ENCODE data around the gene CCDC70. TPM values are rescaled to one million over a fixed set of nuclear protein-coding genes. Genes with fewer than 3 reads are reported as not detected.
A peak's percentile ranks its signal among the peaks of the same experiment; 100 is the strongest.
"Not testable (repeated sequence)": the region's sequence is repeated elsewhere in the genome, so short reads cannot be mapped to it uniquely, and the experiment has no call there.

Gene CCDC70
- total and polyA plus RNA-seq, 9 donors: not detected

GRCh38 chr13:51906581-51906980, 44.8 kb downstream of the CCDC70 start:
- no peak for TF ChIP-seq POLR2A (IDR thresholded peaks at IDR 0.05)
- no peak for TF ChIP-seq EP300 (IDR thresholded peaks at IDR 0.05)
- no peak for TF ChIP-seq CTCF (IDR thresholded peaks at IDR 0.05)
- intact Hi-C loops (cut with DNase I): no loop called here

GRCh38 chr13:51907040-51907732, 45.4 kb downstream of the CCDC70 start:
- TF ChIP-seq EP300 (IDR thresholded peaks at IDR 0.05) (no peak), POLR2A (IDR thresholded peaks at IDR 0.05) (no peak), CTCF (IDR thresholded peaks at IDR 0.05) (no peak)
- DNase-seq: no peak
- no peaks in the 10 kb centered on the region for H3K36me3 ChIP-seq
- no peak overlapping the region for H3K4me3 ChIP-seq
- intact Hi-C loops (cut with DNase I): no loop called here
- 62 to 77% (median 65%) methylated on average over 8 of the region's 8 CpGs for WGBS, 3 donors
- no peaks in the 10 kb centered on the region for H3K9me3 ChIP-seq
- peaks cover 7% of the 10 kb centered on the region for H3K4me1 ChIP-seq (ENCODE audit: insufficient read depth)
- no peak overlapping the region for H3K27ac ChIP-seq
- no peaks in the 10 kb centered on the region for H3K27me3 ChIP-seq

More at GRCh38 chr13:51906581-51906980, 44.8 kb downstream of the CCDC70 start:
- Histone ChIP-seq H3K4me3 (no peak overlapping the region), H3K27me3 (no peaks in the 10 kb centered on the region), H3K27ac (no peak overlapping the region), H3K9me3 (no peaks in the 10 kb centered on the region), H3K36me3 (no peaks in the 10 kb centered on the region), H3K4me1 (ENCODE audit: insufficient read depth) (peaks cover 7% of the 10 kb centered on the region)
- 27 to 33% (median 31%) methylated on average over 3 of the region's 3 CpGs for WGBS, 3 donors
- peak in 1 of 5 donors; percentile 47 for DNase-seq

GRCh38 chr13:51909265-51909664, 47.5 kb downstream of the CCDC70 start:
- H3K36me3 ChIP-seq; intact Hi-C loops (cut with DNase I); H3K27me3 ChIP-seq; DNase-seq; H3K27ac ChIP-seq; H3K4me3 ChIP-seq; H3K9me3 ChIP-seq; H3K4me1 ChIP-seq (ENCODE audit: insufficient read depth): not testable (repeated sequence)
- WGBS, 3 donors: 77 to 85% (median 81%) methylated on average over 5 of the region's 5 CpGs

GRCh38 chr13:51910508-51910907, 48.7 kb downstream of the CCDC70 start:
- Histone ChIP-seq H3K4me3 (no peak overlapping the region), H3K27ac (no peak overlapping the region), H3K36me3 (no peaks in the 10 kb centered on the region), H3K4me1 (ENCODE audit: insufficient read depth) (peaks cover 7% of the 10 kb centered on the region), H3K9me3 (no peaks in the 10 kb centered on the region), H3K27me3 (no peaks in the 10 kb centered on the region)
- 92 to 93% (median 92%) methylated on average over 12 of the region's 12 CpGs for WGBS, 3 donors
- TF ChIP-seq POLR2A (IDR thresholded peaks at IDR 0.05): no peak
- TF ChIP-seq EP300 (IDR thresholded peaks at IDR 0.05): no peak
- no peak for TF ChIP-seq CTCF (IDR thresholded peaks at IDR 0.05)
- intact Hi-C loops (cut with DNase I): no loop called here
- DNase-seq: no peak

- H3K27me3 ChIP-seq: no peaks in the 10 kb centered on the region
- peaks cover 1% of the 10 kb centered on the region for H3K4me1 ChIP-seq (ENCODE audit: insufficient read depth)
- no peak overlapping the region for H3K27ac ChIP-seq
- intact Hi-C loops (cut with DNase I): no loop called here
- no peaks in the 10 kb centered on the region for H3K9me3 ChIP-seq
- WGBS, 3 donors: 52 to 63% (median 56%) methylated on average over 10 of the region's 10 CpGs
- DNase-seq: no peak
- no peak overlapping the region for H3K4me3 ChIP-seq
- TF ChIP-seq EP300 (IDR thresholded peaks at IDR 0.05): no peak
- no peak for TF ChIP-seq POLR2A (IDR thresholded peaks at IDR 0.05)
- TF ChIP-seq CTCF (IDR thresholded peaks at IDR 0.05): no peak
- no peaks in the 10 kb centered on the region for H3K36me3 ChIP-seq
Measured at GRCh38 chr13:51912091-51912490, 50.3 kb downstream of the CCDC70 start.
